GM12864 (cell line): ENCODE data around the gene DHRS3.
"Not testable (repeated sequence)": the region's sequence is repeated elsewhere in the genome, so short reads cannot be mapped to it uniquely, and the experiment has no call there.

ENCODE experiments used
- DNase-seq: peaks from one replicate; pipeline ENCODE4 v3.0.0-alpha.2; 2011; ENCODE audit warnings: low read depth
- H3K4me3 ChIP-seq: 2 replicates; pipeline ENCODE4 v1.5.1; 2011; ENCODE audit warnings: mild to moderate bottlenecking, low read depth, low read length, control low read depth
- CTCF ChIP-seq: IDR thresholded peaks from 2 replicates; pipeline ENCODE4 v1.5.1; 2011; ENCODE audit warnings: low read depth, mild to moderate bottlenecking, moderate library complexity, low read length, control low read depth, inconsistent platforms; ENCODE audit errors: missing control alignments

The DHRS3 gene

GRCh38 chr1:12529640-12530174, 88.3 kb downstream of the DHRS3 start:
- H3K4me3 ChIP-seq, result no peak overlapping the region
- DNase-seq, result no peak
- no peak for TF ChIP-seq CTCF

DNA sequence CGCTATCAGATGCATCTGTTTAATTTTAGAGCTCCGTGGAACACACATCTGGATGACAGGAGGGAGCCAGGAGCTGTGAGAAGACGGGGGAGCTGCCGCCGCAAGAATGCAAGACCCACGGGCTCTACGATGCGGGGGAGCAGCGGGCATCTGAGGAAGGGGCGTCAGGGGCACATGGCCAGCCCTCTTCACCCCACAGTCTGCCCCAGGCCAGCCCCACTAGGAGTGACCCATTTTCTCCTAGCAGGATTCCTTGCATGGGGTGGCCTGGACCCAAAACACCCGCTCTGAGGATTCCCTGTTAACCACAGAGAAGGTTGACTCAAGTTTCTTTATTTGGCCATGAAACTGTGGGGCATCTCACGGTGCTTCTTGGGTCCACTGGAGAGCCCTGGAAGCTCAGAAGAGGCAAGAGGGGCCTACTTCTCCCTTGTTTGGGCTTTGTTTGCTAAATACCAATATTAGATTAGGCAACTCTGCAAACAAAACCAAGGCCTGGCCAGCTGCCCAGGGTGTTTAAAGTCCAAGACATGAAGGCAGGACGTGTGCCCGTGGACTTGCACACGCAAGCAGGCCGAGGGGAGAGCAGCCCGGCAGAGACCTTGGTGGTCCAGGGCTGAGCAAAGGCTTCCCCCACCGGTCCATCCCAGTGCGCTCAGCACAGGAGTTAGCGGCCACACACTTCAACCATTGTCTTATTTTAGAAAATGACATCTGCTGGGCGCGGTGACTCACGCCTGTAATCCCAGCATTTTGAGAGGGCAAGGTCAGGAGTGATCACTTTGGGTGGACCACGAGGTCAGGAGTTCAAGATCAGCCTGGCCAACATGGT, 89.8 kb downstream of the DHRS3 start:
- no peak overlapping the region for H3K4me3 ChIP-seq
- no peak for DNase-seq
- no peak for TF ChIP-seq CTCF

DNA sequence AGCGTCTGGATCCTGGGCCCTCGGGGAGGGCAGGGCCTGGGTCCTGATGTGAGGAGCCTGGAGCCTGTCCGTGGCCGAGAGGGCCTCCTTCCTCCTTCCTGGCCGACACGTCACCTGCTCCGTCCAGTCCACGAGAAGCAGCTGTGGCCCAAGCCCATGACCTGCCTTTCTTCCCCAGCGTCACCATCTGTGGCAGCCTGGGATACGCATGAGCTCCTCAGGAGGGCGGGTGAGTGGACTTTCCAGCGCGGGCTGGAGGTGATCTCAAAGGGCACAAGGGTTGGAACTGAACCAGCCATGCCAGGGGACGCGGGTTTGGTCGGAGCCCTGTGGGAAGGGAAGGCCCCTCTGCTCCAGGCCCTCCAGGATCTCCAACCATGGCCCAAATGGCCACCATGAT, 90.4 kb downstream of the DHRS3 start:
- DNase-seq, result no peak
- no peak for TF ChIP-seq CTCF
- no peak overlapping the region for H3K4me3 ChIP-seq

GRCh38 chr1:12525311-12526181, 92.5 kb downstream of the DHRS3 start:
- no peak for DNase-seq
- no peak for TF ChIP-seq CTCF
- H3K4me3 ChIP-seq, result no peak overlapping the region

- DNase-seq, result no peak
- TF ChIP-seq CTCF, result no peak
- H3K4me3 ChIP-seq, result no peak overlapping the region
Measured at GRCh38 chr1:12524266-12524665, 93.7 kb downstream of the DHRS3 start.

- not testable (repeated sequence) for DNase-seq, H3K4me3 ChIP-seq
Measured at GRCh38 chr1:12522780-12523179, 95.2 kb downstream of the DHRS3 start.

DNA sequence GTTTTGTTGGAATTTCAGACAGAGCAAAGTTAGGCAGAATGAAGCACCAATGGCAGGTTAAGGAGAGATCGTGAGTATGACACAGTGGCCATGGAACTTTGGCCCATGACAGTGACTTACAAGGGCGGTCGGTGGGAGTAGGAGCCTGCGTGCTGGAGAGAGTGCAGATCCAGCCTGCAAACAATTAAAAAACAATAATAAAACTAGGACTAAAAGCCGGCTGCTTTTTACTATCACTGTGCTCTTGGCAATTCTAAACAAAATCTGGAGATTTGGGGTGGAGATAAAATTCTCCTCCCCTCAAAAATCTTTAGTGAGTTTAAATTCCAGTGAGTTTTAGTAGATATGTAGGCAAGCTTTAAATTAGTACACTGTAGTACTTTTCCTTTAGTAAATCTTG, 96.9 kb downstream of the DHRS3 start:
- no peak for TF ChIP-seq CTCF
- no peak for DNase-seq

More for the DNA sequence above, 96.9 kb downstream of the DHRS3 start:
- no peak overlapping the region for H3K4me3 ChIP-seq
